MM.1S (cell line): ENCODE results near the gene TOMM7.

Experiments
- DNase-seq: peaks from one replicate; pipeline ENCODE4 v3.0.0-alpha.2; 2015
- H2AFZ ChIP-seq: fragments of 300-600 bp; sonication (generic); 2 replicates; pipeline ENCODE4 v1.6.0; 2016; ENCODE audit warnings: antibody characterized with exemption, low read length
- H3F3A ChIP-seq: fragments of 300-600 bp; sonication (generic); 2 replicates; pipeline ENCODE4 v1.6.1; 2016; ENCODE audit warnings: mild to moderate bottlenecking, antibody characterized with exemption, low read length, moderate library complexity, mixed read lengths; ENCODE audit not compliant: insufficient read depth
- H3K27ac ChIP-seq: fragments of 300-600 bp; sonication (generic); 2 replicates; pipeline ENCODE4 v1.5.1; 2016; ENCODE audit warnings: mild to moderate bottlenecking, low read length
- H3K27me3 ChIP-seq: fragments of 300-600 bp; sonication (generic); replicated peaks from 2 replicates; pipeline ENCODE4 v1.6.0; 2016; ENCODE audit warnings: low read length; ENCODE audit not compliant: insufficient read depth
- H3K36me3 ChIP-seq: fragments of 300-600 bp; sonication (generic); replicated peaks from 2 replicates; pipeline ENCODE4 v1.6.1; 2016; ENCODE audit warnings: mild to moderate bottlenecking, low read length, mixed read lengths; ENCODE audit not compliant: insufficient read depth
- H3K4me1 ChIP-seq: fragments of 300-600 bp; sonication (generic); 2 replicates; pipeline ENCODE4 v1.6.1; 2016; ENCODE audit warnings: low read length, mixed read lengths
- H3K4me2 ChIP-seq: fragments of 300-600 bp; sonication (generic); 2 replicates; pipeline ENCODE4 v1.6.0; 2016; ENCODE audit warnings: low read depth, low read length
- H3K4me3 ChIP-seq: fragments of 300-600 bp; sonication (generic); 2 replicates; pipeline ENCODE4 v1.5.1; 2016; ENCODE audit warnings: low read length, mixed read lengths
- H3K79me2 ChIP-seq: fragments of 300-600 bp; sonication (generic); 2 replicates; pipeline ENCODE4 v1.6.1; 2016; ENCODE audit warnings: mixed run types, low read length, mixed read lengths
- H3K9ac ChIP-seq: fragments of 300-600 bp; sonication (generic); 2 replicates; pipeline ENCODE4 v1.6.1; 2016; ENCODE audit warnings: low read length, mixed read lengths
- H3K9me2 ChIP-seq: fragments of 300-600 bp; sonication (generic); replicated peaks from 2 replicates; pipeline ENCODE4 v1.6.1; 2016; ENCODE audit warnings: mild to moderate bottlenecking, low read length, mixed read lengths; ENCODE audit not compliant: insufficient read depth
- H3K9me3 ChIP-seq: fragments of 300-600 bp; sonication (generic); replicated peaks from 2 replicates; pipeline ENCODE4 v1.6.1; 2016; ENCODE audit warnings: mild to moderate bottlenecking, low read length, mixed read lengths; ENCODE audit not compliant: insufficient read depth
- H4K20me1 ChIP-seq: fragments of 300-600 bp; sonication (generic); 2 replicates; pipeline ENCODE4 v1.6.1; 2016; ENCODE audit warnings: mild to moderate bottlenecking, low read length, moderate library complexity, mixed read lengths; ENCODE audit not compliant: insufficient read depth
- EZH2 ChIP-seq: fragments of 300-600 bp; sonication (generic); optimal IDR thresholded peaks from 2 replicates; pipeline ENCODE3; 2017; ENCODE audit warnings: low read depth, mild to moderate bottlenecking, antibody characterized with exemption, low read length, mixed read lengths
- EZH2phosphoT487 ChIP-seq: fragments of 300-600 bp; sonication (generic); IDR thresholded peaks from 2 replicates; pipeline ENCODE4 v1.6.1; 2018; ENCODE audit warnings: antibody characterized with exemption, low read length
- TF ChIP-seq, protein P1 (sequence below): fragments of 300-600 bp; sonication (generic); IDR thresholded peaks from 2 replicates; pipeline ENCODE4 v1.5.1; 2016; ENCODE audit warnings: antibody characterized with exemption, low read length, mixed read lengths

TOMM7 gene

DNA sequence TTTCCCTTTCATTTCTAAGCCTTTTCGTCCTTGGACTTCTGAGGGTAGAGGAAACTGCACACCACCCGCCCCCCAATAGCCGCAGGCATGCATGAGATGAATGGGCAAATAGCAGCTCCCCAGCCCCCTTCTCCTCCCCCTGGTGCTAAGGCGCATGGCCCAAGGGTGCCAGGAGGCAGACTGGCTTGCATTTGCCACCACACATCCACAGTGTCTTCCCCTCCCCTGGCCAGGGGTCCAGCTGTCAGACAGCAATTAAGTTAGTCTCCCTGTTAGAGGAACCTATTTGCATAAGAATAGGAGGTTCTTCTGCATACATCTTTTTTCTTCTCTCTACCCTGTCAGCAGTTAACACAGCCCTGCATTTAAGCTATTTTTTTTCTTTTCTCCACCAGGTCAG, 20.2 kb downstream of the TOMM7 start:
- H3K79me2 ChIP-seq, result no peaks in the 10 kb centered on the region
- no peak overlapping the region for H3K27ac ChIP-seq
- H3K4me1 ChIP-seq, result no peaks in the 10 kb centered on the region
- H3K27me3 ChIP-seq, result no peaks in the 10 kb centered on the region
- no peaks in the 10 kb centered on the region for H4K20me1 ChIP-seq
- H3K36me3 ChIP-seq, result no peaks in the 10 kb centered on the region
- no peak overlapping the region for H2AFZ ChIP-seq
- TF ChIP-seq, protein P1, sequence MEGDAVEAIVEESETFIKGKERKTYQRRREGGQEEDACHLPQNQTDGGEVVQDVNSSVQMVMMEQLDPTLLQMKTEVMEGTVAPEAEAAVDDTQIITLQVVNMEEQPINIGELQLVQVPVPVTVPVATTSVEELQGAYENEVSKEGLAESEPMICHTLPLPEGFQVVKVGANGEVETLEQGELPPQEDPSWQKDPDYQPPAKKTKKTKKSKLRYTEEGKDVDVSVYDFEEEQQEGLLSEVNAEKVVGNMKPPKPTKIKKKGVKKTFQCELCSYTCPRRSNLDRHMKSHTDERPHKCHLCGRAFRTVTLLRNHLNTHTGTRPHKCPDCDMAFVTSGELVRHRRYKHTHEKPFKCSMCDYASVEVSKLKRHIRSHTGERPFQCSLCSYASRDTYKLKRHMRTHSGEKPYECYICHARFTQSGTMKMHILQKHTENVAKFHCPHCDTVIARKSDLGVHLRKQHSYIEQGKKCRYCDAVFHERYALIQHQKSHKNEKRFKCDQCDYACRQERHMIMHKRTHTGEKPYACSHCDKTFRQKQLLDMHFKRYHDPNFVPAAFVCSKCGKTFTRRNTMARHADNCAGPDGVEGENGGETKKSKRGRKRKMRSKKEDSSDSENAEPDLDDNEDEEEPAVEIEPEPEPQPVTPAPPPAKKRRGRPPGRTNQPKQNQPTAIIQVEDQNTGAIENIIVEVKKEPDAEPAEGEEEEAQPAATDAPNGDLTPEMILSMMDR, result no peak
- TF ChIP-seq EZH2phosphoT487 (no peak), EZH2 (no peak)
- no peaks in the 10 kb centered on the region for H3K9me3 ChIP-seq
- DNase-seq, result no peak
- H3K4me2 ChIP-seq, result no peak overlapping the region
- H3K9ac ChIP-seq, result no peak overlapping the region
- H3K9me2 ChIP-seq, result no peaks in the 10 kb centered on the region
- H3F3A ChIP-seq, result no peaks in the 10 kb centered on the region
- H3K4me3 ChIP-seq, result no peak overlapping the region

DNA sequence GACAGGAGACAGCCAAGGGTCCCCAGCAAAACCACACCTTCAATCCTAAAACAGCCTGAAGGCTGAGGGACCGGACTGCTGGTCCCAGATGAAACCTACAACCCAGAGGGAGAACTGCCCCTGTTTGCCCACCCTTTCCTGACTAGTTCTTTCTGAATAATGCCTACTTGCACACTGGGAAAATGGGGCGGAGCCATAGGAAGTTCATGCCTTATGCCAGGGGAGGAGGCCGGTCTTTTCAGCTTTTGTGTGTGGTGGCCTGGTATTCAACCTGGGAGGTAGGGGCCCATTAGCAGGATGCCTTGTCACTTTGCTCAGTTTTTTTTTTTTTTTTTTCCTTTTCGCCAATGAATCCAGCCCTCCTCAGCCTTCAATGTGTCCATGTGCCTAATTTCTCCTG, 20.7 kb downstream of the TOMM7 start:
- Histone ChIP-seq H3K4me3 (no peak overlapping the region), H3K27me3 (no peaks in the 10 kb centered on the region), H3K9me3 (no peaks in the 10 kb centered on the region), H4K20me1 (no peaks in the 10 kb centered on the region), H2AFZ (no peak overlapping the region), H3K4me1 (no peaks in the 10 kb centered on the region), H3K9me2 (no peaks in the 10 kb centered on the region), H3K27ac (no peak overlapping the region), H3K79me2 (no peaks in the 10 kb centered on the region), H3K9ac (no peak overlapping the region), H3K36me3 (no peaks in the 10 kb centered on the region), H3K4me2 (no peak overlapping the region), H3F3A (no peaks in the 10 kb centered on the region)
- TF ChIP-seq, protein P1, result no peak
- no peak for TF ChIP-seq EZH2
- TF ChIP-seq EZH2phosphoT487, result no peak
- no peak for DNase-seq

DNA sequence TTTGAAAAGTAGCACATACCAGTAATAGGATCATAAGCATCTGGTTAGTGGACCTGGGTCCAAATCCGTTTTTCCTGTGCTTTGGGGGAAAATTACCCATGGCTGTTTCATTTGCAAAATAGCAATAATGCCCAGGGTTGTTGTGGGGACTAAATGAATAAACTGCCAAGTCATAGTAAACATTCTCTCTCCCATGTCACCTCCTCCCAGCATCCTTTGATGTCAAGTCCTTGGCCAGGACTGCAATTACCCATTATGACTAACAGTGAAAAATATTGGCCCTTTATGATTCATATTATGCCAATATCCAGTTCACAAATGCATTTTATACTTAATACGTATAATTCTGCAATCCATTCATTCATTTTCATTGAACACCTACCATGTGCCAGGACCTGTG, 23.0 kb downstream of the TOMM7 start:
- Histone ChIP-seq H4K20me1 (no peaks in the 10 kb centered on the region), H3F3A (no peaks in the 10 kb centered on the region), H3K4me1 (no peaks in the 10 kb centered on the region), H3K27me3 (no peaks in the 10 kb centered on the region), H3K9ac (no peak overlapping the region), H3K4me2 (no peak overlapping the region), H3K27ac (no peak overlapping the region), H2AFZ (no peak overlapping the region), H3K79me2 (no peaks in the 10 kb centered on the region), H3K36me3 (no peaks in the 10 kb centered on the region), H3K4me3 (no peak overlapping the region), H3K9me2 (no peaks in the 10 kb centered on the region), H3K9me3 (no peaks in the 10 kb centered on the region)
- no peak for TF ChIP-seq EZH2phosphoT487
- TF ChIP-seq, protein P1, result no peak
- no peak for TF ChIP-seq EZH2
- DNase-seq, result no peak
